Measurements from ENCODE around the gene RPS6KB1.
"Not testable (repeated sequence)": the region's sequence is repeated elsewhere in the genome, so short reads cannot be mapped to it uniquely, and the experiment has no call there.

RPS6KB1 gene

GRCh38 chr17:59872351-59872750 lies 20.6 kb upstream of the RPS6KB1 start:
- no peak for DNase-seq

DNA sequence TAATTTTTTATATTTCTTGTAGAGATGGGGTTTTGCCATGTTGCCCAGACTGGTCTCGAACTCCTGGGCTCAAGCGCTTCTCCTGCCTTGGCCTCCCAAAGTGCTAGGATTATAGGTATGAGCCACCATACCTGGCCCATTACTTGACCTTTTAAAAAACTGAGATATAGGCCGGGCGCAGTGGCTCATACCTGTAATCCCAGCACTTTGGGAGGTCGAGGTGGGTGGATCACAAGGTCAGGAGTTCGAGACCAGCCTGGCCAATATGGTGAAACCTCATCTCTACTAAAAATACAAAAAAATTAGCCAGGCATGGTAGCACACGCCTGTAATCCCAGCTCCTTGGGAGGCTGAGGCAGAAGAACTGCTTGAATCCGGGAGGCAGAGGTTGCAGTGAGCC lies 19.5 kb upstream of the RPS6KB1 start:
- not testable (repeated sequence) for DNase-seq

DNA sequence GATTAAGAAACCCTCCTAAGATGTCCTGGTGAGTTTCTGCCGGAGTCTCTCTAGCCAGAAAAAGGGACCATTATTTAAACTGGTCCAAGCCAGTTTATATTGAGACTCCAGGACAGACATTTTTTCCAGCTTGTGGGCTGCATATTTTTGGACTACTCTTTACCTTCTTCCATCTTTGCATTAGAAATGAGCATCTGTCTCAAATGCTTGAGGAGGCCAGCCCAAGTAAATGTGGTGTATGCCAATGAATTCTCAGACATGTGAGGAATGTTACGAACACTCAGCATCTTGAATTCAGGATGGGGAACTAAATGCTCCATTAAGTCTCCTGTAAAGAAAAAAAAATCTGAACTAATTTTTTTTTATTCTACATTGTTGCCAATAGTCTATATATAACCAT lies 18.5 kb upstream of the RPS6KB1 start:
- no peak for DNase-seq

GRCh38 chr17:59876107-59876506 lies 16.8 kb upstream of the RPS6KB1 start:
- DNase-seq, result no peak

DNA sequence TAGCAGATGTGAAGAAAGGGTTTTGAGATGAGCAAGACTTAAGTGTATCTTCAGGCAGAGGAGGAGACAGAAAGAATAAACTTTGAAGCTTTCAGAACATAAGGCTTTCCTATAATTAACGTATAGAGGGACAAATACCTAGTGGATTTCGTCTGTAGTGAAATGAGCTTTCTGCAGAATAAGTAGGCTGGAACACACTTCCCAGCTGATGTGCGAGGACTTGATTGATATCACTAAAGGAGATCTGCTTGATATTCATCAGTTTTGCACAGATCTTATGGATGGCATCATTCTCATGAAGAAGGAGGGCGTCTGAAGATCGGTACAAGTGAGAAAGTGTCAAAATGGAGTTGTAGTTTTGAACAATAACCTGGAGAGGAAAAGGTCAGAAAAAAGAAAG lies 15.0 kb upstream of the RPS6KB1 start:
- no peak for DNase-seq

GRCh38 chr17:59878624-59879023 lies 14.3 kb upstream of the RPS6KB1 start:
- DNase-seq, result no peak

DNA sequence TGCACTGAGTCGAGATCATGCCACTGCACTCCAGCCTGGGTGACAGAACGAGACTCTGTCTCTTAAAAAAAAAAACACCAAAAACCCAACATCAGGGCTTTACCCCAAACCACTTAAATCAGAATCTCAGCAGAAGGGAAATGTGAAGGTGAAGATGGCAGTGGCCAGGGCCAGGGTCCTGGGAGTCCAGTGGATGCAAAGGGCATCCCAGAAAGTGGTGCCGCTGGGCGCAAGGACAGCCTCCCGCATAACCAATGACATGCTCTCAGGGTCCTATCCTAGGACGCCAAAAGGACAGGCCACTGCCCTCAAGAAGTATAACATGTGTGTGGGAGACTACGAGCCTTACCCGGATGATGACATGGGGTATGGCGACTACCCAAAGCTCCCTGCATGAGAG lies 8.1 kb upstream of the RPS6KB1 start:
- no peak for DNase-seq

- no peak for DNase-seq
These were observed 4.7 kb upstream of the RPS6KB1 start for GRCh38 chr17:59888145-59888750.

- peak; percentile 20 for DNase-seq
These were observed 2.2 kb upstream of the RPS6KB1 start for GRCh38 chr17:59890720-59891119.

DNA sequence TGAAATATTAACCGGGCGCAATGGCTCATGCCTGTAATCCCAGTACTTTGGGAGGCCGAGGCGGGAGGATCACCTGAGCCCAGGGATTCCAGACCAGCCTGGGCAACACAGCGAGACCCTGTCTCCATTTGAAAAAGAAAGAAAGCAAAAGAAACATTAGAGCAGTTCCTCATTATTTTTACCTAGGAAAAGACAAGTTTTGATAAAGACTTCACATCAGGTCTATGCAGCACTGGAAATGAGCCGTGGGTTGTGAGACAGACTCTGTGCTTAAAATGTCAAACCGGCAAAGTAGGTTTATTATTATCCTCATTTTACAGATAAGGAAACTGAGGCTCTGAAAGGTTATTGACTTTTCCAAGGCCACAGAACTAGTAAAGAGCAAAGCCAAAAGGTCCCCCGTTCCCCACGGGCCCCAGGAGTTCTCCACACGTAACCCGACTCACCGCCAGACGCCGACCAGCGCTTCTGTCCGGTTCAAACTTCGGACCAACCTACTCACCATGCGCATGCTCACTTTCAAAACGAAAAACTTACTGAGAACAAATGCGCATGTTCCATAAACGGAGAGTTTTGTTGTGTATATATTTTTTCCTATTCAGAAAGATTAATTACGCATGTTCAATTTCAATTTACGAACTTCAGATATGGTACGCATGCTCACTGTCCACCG lies 534 bp upstream of the RPS6KB1 start:
- no peak for DNase-seq

- peak; percentile 36 for DNase-seq
These were observed 767 bp downstream of the RPS6KB1 start for GRCh38 chr17:59893676-59894100.

GRCh38 chr17:59897090-59897489 lies 4.2 kb downstream of the RPS6KB1 start:
- no peak for DNase-seq

DNA sequence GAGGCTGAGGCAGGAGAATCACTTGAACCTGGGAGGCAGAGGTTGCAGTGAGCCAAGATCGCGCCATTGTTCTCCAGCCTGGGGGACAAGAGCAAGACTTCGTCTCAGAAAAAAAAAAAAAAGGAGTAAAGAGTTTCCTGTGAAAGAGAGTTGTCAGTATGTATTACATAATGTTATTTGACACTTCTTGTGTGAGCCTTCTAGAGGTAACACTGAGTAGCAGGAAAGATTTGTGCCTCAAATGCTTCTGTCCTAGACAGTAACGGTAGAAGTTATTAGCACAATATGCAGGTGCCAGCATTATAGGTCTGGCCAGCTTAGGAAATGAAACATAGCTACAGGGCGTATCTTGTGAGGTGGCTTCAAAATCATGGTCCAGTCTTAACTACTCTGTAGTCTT lies 6.2 kb downstream of the RPS6KB1 start:
- DNase-seq, result peak; percentile 64

DNA sequence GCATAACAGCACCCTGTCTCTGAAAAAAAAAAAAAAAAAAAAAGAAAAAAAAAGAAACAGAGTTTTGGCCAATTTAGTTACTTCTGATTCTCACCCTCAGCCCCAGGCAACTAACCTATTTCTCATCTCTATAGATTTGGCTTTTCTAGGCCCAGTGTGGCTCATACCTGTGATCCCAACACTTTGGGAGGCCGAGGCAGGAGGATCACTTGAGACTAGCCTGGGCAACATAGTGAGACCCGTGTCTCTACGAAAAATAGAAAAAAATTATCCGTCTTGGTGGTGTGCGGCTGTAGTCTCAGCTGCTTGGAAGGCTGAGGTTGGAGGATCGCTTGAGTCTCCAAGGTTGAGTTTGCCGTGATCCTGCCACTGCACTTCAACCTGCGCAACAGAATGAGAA lies 8.7 kb downstream of the RPS6KB1 start:
- DNase-seq, result no peak

GRCh38 chr17:59903455-59903854 lies 10.5 kb downstream of the RPS6KB1 start:
- no peak for DNase-seq

DNA sequence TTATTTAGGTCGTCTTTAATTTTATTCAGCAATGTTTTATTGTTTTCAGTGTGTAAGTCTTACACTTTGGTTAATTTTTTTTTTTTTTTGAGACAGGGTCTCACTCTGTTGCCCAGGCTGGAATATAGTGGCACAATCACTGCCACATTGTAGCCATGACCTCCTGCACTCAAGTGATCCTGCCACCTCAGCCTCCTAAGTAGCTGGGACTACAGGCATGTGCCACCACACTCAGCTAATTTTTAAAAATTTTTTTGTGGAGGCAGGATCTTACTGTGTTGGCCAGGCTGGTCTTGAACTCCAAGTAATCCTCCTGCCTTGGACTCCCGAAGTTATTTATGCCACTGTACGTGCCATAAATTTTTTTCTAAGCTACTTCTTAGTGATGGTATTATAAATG lies 14.5 kb downstream of the RPS6KB1 start:
- DNase-seq, result no peak

DNA sequence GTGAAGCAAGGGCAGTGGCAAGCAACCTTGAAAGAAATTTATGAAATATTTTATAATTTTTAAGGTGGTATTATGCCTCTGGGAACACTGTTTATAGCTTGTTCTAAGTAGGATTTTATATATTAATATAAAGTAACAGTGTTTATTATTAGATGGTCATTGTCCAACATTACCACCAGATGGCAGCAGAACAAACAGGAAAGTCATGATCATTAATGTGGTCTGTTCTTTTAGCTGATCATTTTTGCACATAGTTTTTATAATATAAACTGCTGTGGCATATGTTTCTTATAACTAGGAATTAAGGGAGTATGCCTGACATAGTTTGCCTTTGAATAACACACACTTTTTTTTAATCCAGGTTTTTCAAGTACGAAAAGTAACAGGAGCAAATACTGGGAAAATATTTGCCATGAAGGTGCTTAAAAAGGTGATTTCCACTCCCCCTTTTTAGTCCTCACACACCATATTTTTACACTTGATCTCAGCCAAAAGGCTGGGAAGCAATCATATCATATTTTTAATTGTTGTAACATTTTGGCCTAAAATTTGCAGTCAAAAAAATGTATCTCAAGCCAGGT lies 21.4 kb downstream of the RPS6KB1 start:
- DNase-seq, result peak; percentile 68

DNA sequence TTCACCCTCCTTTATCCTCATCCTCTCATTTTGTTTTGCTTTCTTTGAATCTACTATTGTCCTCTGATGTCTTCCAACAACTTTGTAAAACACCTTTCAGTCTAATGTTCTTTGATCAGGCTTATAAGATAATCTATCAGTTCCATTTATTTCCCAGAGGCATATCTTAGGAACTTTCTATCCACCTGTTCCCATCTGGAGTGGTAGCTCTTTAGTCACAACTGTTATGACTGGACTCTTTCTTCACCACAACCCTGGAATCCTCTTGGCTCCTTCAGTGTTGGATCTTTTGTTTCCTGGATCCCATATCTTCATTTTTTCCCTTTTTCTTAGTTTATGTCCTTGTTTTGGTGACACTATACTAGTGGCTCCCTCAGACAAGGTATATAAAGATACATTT lies 23.5 kb downstream of the RPS6KB1 start:
- no peak for DNase-seq

DNA sequence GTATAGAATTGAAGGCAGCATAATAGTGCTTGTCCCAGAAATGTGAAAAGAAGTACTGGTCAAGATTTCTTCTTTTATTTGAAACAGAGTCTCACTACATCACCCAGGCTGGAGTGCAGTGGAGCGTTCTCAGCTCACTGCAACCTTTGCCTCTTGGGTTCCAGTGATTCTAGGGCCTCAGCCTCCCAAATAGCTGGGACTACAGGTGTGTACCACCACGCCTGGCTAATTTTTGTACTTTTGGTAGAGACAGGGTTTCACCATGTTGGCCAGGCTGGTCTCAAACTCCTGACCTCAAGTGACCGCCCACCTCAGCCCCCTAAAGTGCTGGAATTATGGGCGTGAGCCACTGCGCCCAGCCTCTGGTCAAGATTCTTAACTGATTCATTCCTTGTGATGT lies 27.7 kb downstream of the RPS6KB1 start:
- DNase-seq, result not testable (repeated sequence)

DNA sequence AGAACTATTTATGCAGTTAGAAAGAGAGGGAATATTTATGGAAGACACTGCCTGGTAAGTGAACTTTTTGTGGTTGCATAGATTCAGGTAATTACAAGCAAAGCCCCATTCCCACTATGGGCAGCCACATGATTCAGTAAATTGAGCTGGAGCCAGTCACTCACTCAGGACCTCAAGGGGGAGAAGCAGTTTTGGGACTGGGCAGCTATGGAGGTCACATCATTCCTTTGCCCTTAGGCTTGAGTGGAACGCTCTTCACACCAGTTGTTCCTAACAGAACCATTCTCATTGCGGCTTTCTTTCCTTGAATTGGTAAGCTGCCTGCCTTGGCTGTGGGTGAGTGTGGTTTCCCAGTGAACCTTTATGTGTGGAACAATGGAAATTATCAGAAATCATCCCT lies 37.2 kb downstream of the RPS6KB1 start:
- DNase-seq, result not testable (repeated sequence)

DNA sequence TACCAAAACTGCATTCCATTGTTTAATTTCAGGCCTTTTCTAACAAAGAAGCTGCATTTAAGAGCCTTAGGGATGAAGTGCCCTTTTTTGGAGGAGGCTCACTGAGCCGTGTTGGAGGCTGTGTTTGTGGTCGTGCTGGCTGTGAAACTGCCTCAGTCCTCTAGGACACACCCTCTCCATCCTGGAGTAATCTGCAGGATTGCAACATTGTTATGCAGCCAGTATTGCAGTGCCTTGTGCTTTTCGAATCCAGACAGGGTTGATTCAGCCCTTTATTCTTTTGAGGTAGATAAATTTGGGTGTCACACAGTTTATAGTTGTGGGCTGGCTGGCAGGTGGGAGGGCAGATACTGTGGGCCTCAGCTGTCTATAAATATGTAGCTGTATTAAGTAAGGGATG lies 37.8 kb downstream of the RPS6KB1 start:
- DNase-seq, result not testable (repeated sequence)

DNA sequence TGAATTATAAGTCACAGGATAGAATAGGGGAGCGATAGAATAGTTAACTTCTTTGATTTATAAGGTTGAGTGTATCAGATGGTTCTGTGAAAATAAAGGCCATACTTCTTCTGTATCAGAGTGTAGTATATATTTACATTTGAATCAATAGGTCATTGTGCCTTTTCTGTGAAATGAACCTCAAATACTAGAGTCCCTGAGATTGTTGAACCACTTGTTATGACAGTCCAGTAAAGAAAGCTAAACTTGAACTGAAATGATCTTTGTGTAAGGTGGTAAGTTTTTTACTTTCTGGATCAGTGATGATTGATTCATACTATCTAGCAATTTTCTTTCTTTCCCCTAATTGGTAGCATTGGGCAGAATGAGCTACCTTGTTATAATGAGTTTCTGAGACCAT lies 40.4 kb downstream of the RPS6KB1 start:
- DNase-seq, result not testable (repeated sequence)

DNA sequence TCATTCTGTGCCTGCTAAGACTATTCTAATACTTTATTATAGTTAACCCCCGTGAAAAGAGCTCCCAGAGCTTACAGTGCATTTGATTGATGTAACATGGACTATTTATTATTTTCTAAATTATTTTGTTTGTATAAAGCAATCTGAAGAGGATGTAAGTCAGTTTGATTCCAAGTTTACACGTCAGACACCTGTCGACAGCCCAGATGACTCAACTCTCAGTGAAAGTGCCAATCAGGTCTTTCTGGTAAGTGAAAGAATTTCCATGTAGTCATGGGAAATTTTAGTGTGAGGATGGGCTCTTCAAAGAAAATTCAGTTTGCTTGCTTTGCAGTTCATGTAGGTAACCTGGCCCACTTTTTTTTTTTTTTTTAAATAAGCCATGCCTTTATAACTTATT lies 47.8 kb downstream of the RPS6KB1 start:
- DNase-seq, result not testable (repeated sequence)

DNA sequence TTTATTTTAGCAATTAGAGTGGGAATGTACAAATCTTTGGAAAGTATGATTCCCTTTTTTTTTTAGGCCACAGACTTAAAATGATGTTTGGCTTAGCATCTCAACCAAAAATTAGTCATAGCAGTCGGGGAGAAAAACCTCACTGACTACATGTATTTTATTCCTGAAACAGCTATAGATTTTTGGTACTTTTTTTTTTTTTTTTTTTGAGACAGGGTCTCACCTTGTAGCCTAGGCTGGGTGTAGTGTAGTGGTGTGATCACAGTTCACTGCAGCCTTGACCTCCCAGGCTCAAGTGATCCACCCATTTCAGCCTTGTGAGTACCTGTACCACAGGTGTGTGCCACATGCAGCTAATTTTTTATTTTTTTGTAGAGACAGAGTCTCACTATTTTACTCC lies 48.2 kb downstream of the RPS6KB1 start:
- no peak for DNase-seq

DNA sequence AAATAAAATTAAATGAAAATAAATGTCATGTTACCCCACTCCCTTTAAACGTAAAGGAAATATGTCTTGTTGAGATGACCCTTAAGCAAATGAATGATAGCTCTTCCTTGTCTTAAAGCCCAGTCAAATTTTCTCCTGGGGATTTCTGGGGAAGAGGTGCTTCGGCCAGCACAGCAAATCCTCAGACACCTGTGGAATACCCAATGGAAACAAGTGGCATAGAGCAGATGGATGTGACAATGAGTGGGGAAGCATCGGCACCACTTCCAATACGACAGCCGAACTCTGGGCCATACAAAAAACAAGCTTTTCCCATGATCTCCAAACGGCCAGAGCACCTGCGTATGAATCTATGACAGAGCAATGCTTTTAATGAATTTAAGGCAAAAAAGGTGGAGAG lies 53.5 kb downstream of the RPS6KB1 start:
- DNase-seq, result not testable (repeated sequence)
